NK-92 treated with Interleukin-12 subunit alpha and Interleukin-12 subunit beta, amount 100 ng/mL, for 24 hours (cell line): ENCODE data around the gene NAMPT.

Source experiments
- DNase-seq: peaks from one replicate; lab custom pipeline; 2025; lab: John Stamatoyannopoulos, UW

NAMPT gene

GRCh38 chr7:106273009-106273668 is 11.6 kb downstream of the NAMPT start:
- DNase-seq: no peak

DNA sequence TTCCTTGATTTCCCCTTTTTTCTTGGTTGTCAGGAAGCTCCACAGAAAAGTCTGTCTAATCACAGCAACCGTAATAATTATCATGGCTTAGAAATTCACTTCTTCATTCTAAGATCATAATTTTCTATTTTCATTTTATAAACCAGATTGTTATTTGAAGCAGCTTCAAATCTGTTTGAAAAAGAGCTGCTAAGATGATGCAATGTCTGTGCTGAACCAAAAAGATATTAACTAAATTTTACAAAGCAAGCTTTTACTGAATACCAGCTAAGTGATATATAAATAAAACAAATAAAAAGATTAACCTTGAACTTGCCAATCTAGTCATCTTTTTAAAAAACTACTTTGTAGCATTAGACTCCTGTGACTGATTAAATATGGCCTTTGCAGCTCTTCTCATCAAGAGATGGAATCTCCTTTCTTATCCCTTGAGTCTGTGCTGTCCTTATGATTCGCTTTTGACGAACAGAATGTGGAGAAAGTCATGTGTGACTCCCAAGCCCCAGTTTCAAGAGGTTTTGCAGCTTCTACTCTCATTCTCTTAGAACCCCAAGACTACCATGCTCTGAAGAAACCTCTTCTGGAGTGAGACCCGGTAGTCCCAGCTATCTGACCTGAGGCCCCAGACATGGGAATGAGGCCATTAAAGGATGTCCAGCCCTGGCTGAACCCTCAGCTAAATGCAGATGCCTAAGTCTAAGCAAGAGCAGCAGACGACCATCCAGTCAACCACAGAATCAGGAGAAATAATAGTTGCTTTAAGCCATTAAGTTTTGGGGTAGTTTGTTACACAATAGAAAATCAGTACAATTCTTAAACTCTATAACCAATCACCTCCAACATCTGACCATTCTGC is 14.4 kb downstream of the NAMPT start:
- DNase-seq: no peak

GRCh38 chr7:106269254-106269961 is 15.4 kb downstream of the NAMPT start:
- no peak for DNase-seq

DNA sequence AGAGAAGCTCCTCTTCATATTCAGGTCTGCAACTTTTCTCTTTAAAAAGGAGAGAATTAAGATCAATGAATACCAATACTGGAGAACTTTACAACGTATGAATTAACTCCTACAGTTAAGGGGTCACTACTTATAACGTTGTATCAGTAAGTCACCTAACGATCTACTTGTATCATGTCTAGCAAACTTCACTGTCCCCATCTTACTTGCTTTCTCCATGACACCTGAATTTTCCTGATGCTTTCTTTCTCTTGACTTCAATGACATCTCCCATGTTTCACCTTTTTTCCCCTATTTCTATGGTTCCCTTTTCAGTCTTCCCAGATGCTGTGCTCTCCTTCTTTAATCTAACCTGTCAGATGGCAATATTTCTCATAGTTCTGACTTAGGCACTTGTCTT is 19.6 kb downstream of the NAMPT start:
- DNase-seq: no peak

DNA sequence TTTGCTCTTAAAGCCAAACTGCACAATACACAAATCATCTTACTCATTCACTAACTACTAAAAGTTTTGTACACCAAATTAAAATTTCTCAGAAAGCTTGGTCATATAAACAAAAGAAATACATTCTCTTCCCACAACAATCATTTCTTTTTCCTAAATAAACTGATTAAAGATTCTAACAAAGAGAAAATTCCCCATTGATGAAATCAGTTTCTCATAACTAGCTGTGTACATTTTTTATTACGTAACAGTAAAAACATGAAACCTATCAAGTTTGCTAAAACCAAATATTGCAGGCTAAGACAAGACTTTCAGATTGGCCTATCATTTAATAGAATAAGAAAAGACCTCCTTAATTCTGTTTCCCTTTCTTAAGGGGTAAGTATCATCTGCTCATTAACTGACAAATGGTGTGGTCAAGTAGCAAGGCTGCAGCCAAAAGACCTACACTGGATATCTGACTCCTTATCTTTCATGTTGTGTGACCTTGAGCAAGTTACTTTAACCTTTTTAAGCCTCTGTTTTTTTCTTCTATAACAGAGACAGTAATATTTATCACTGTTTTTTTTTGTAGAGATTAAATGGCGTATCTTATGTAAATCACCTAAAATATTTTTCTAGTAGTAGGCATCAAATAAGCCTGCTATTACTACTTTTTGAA is 22.4 kb downstream of the NAMPT start:
- no peak for DNase-seq

- no peak for DNase-seq
Observed at GRCh38 chr7:106260136-106260561, 24.6 kb downstream of the NAMPT start.

DNA sequence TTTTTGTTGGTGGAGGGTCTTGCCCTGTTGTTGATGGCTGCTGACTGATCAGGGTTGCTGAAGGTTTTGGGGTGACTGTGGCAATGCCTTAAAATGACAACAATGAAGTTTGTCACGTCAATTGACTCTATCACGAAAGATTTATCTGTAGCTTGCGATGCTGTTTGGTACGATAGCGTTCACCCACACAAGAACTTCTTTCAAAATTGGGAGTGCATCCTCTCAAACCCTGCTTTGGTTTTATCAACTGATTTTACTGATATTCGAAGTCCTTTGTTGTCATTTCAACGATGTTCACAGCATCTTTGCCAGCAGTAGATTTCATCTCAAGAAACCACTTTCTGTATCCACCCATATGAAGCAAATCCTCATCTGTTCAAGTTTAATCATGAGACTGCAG is 26.0 kb downstream of the NAMPT start:
- no peak for DNase-seq

DNA sequence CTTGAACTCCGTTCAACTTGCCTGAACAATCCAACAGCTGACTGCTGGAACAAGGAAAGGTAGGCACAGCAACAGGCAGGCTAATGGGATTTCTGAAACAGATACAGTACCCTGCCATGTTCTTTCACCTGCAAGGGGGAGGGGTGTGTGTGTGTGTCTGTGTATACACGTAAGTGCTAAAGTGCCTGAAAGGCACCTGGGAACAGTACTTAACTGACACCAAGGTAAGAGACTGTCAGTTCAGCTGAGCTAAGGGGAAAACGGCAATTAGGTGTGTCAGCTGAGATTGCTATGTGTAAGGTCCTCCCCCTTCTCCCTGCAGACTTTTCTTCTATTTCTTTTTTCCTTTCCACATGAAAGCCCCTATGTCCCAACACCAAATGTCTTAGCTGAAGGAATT is 27.0 kb downstream of the NAMPT start:
- no peak for DNase-seq

GRCh38 chr7:106256144-106256543 is 28.6 kb downstream of the NAMPT start:
- no peak for DNase-seq

- DNase-seq: no peak
Observed at GRCh38 chr7:106255246-106255645, 29.5 kb downstream of the NAMPT start.

DNA sequence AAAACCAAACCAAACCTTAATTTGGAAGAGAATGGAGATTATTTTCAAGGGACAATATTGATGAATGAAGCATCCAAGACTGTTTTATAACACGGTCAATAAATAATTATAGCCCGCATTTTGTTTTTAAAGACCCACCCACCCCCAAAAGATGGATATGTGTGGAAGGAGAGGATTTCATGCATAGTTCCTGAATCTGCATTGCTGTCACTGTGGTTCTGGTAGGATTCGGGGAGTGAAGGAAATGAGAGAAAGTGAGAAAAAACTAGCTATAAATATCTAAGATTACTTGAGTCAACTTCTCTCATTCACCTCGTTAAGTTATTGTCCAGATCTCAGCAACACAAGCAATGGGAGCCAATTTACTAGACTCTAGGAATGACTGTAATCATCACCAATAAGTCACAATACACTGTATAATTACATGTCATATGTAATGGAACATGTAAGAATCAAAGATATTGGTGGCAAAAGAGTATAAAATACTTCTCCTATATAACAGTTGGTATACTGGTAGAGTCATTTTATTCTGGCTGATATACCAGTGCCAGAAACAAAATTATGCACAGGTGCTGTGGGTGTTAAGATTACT is 30.2 kb downstream of the NAMPT start:
- DNase-seq: no peak

DNA sequence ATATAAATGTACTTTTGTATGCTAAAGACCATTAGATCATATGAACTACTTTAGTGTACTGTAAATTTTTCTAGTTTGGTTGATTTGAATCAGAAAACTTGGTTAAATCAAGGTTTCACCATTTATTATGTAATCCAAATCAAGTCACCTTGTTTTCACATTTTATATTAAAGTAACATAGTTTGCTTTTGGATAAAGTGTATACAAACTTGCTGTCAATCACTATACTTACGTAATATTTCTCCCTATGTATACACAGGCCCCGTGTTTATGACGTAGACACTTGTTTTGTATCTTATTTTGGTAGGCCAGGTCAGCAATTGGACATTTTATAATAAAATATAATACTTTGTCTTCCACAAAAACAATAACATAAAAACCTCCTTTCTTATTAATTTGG is 32.2 kb downstream of the NAMPT start:
- no peak for DNase-seq

GRCh38 chr7:106249488-106249887 is 35.3 kb downstream of the NAMPT start:
- no peak for DNase-seq

- no peak for DNase-seq
Observed at GRCh38 chr7:106248600-106248999, 36.2 kb downstream of the NAMPT start.

GRCh38 chr7:106247841-106248240 is 36.9 kb downstream of the NAMPT start:
- DNase-seq: no peak

DNA sequence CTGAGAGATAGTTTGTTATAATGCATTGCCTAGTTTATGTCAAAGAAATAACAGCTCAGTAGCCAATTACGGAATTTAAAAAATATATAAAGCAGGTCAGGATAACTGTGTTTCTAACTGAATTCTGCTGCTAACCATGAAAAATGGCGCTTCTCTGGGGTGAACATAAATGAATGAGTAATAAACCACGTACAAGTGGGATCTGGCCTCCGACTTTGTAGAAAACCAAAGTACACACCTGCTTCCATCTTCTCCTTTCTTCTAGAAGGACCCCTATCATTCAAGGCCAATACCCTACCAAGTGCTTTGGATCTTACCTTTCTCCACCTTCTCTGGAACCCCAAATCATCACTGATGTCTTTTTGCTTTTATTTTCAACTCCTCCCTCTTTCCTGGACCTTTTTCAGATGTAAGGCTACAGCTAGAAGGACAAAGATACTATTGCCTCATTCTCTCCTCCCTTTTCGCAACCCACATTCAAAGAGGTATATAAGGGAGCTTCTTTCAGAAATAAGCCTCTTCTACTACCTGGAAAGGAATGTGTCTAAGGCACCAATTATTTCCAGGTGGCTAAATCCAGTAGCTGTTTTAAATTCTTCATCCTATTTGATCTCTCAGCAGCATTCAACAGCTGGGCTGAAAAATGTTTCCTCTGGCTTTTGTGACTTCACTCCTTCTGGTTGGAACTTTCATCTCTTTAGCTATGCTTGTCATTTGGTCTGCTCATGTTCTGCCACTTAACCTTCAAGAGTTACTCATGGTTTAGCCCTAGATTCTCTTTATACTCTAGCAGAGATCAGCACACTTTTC is 37.7 kb downstream of the NAMPT start:
- no peak for DNase-seq

GRCh38 chr7:106243893-106244292 is 40.9 kb downstream of the NAMPT start:
- DNase-seq: no peak

GRCh38 chr7:106239406-106239805 is 45.4 kb downstream of the NAMPT start:
- no peak for DNase-seq

DNA sequence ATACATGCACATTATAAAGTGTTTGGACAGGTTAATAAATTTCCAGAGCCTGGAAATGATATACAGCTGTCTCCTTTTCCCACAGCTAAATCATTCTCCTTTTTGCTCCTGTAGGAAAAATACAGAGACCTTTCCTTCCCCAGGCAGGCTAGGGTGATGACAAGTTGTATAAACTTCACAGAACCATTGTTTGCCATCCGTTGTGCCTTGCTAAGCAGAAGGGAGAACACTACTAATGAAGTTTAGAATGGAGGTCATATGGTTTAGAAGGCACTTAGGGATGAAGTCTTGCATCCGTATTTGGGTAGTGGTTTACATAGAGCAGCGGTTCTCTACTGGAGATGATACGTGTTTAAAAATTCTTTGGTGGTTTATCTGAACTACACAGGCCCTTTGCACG is 46.0 kb downstream of the NAMPT start:
- no peak for DNase-seq

- no peak for DNase-seq
Observed at GRCh38 chr7:106236065-106236464, 48.7 kb downstream of the NAMPT start.

DNA sequence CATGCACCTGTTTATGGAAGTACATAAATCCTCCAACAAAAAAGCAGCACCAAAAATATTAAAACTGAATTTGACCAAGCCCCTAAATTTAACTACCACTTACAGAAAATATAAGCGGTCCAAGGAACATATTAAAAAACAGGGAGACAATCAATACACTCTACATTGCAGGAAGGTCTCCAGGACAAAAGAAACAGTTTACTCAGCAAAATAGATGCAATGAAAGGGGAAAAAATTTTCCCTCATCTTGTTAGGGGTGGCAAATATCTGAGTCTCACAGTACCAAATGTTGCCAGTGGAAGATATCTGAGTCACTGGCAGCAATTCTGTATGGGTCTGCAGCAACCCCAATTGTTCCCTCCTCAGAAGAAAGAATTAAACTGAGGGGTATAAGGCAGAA is 50.4 kb downstream of the NAMPT start:
- no peak for DNase-seq
